Esophagus mucosa (tissue), 1 donor: ENCODE measurements around the gene EPG5. TPM values are rescaled to one million over a fixed set of nuclear protein-coding genes. Genes with fewer than 3 reads are reported as not detected.
"Not testable (repeated sequence)": the region's sequence is repeated elsewhere in the genome, so short reads cannot be mapped to it uniquely, and the experiment has no call there.

Experiments
- ATAC-seq: fragments of 200-7000 bp; cut with Tn5 transposase; one replicate; pipeline ENCODE4 v1.9.1; 2020
- total RNA-seq: library from RNA; stranded (reverse); gene quantifications from one replicate; pipeline ENCODE4 v1.2.4, GENCODE V29; 2023
- donor health status: DM: yes; HTN: yes; CAD: no.

The EPG5 gene
- total RNA-seq, 1 donor from 2014 or later: 12.2 TPM

- no peak for ATAC-seq
Observed at GRCh38 chr18:45861926-45862325, 105.2 kb downstream of the EPG5 start.

GRCh38 chr18:45860971-45861370 is 106.2 kb downstream of the EPG5 start:
- no peak for ATAC-seq

- no peak for ATAC-seq
Observed at GRCh38 chr18:45860492-45860891, 106.6 kb downstream of the EPG5 start.

GRCh38 chr18:45859334-45859733 is 107.8 kb downstream of the EPG5 start:
- no peak for ATAC-seq

DNA sequence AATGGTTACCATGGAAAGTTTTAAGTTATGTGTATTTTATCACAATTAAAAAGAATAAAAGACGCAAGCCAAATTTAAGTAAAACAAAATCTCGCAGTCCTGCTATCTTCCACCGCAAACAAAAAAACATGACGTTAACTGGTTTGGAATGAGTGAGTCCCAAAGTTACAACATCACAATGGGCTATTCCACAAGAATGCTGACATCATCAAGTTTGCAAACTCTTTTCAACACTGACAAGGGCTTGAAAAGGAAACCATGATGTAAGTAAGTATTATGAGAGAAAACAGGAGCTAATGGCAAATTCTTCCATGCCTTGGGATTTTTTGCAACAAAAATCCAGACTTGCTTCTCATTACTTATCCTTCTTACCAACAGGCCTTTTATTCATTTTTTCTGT is 110.6 kb downstream of the EPG5 start:
- ATAC-seq: no peak

DNA sequence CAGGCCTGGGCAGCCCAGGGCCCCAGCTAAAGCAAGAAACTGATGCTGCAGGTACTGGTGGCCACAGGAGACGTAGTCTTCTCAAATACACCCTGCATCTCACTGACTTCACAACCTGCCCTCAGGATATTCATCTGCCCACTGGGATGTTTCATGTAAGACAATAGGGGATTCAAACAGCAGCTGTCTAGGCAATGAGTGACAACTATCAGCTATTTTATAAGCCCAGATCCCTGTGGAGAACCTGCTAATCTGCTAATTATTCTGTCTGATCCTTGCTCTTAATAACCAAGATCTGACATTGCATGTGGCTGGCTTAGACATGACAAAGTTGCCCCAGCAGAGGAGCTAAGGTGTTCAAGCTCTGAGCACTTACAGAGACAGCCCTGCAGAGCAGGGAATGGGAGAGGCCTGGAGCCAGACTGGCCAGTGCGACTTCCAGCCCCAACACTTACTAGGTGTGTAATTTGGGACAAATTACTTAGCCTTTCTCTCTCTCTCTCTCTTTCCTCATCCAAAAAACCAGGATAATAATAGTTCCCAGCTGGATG is 113.0 kb downstream of the EPG5 start:
- no peak for ATAC-seq

GRCh38 chr18:45852631-45853030 is 114.5 kb downstream of the EPG5 start:
- no peak for ATAC-seq

- ATAC-seq: no peak
Observed at GRCh38 chr18:45851161-45851925, 115.8 kb downstream of the EPG5 start.

GRCh38 chr18:45850021-45850420 is 117.1 kb downstream of the EPG5 start:
- peak; percentile 48 for ATAC-seq

DNA sequence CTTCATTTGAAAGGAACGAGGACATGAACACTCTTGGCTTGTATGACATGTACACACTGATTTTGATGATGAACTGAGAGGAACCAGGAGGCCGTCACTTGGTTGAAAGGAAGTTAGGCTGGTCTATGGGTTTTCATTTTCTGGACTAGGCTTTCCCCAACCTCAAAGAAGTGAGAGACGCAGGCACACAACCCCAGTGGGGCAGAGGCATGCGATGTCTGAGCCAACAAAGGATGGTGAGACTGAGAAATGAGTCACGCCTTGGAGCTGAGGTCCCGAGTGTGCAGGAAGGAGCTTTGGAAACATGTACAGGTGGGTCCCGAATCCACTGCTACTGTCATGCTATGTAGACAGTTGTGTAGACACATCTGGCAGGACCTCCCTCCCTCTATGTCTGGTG is 117.6 kb downstream of the EPG5 start:
- no peak for ATAC-seq

GRCh38 chr18:45848643-45849042 is 118.5 kb downstream of the EPG5 start:
- not testable (repeated sequence) for ATAC-seq

DNA sequence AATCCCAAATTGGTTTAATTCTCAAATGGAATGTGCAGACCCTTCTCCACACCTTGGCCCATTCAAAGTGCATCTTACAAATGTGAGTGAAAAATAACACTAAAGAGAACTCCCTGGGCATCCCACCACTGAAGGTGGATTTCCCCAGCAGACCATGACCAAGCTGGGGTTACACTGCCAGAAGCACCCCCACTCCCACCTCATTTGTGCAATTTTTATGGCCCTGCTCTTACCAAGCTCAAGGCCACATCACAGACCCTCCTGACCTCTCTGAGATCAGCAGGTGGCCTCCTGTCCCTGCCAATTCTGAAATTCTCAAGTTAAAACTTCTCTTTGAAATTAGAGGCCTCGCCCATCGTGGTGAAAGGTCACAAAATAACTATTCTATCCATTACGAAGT is 120.0 kb downstream of the EPG5 start:
- ATAC-seq: no peak

- no peak for ATAC-seq
Observed at GRCh38 chr18:45845410-45845809, 121.7 kb downstream of the EPG5 start.

- ATAC-seq: no peak
Observed at GRCh38 chr18:45844938-45845337, 122.2 kb downstream of the EPG5 start.

DNA sequence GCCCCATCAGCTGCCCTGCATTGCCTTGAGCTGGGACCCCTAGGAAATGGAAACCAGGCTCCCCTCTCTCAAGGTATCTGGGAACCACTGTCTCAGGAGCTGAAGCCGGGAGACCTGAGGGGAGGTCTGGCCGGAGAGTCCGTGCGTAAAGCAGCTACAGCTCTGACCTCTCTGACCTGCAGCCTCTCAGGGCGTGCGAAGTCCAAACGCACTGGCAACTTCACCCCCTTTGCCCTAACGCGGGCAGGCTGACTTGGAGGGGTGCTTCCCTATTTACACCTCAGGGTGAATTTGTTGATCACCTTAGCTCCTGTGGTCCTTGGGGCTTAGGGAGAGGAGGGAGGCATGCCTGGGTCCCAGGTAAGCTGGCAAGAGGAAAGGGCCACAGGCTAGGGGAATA is 124.1 kb downstream of the EPG5 start:
- ATAC-seq: no peak

DNA sequence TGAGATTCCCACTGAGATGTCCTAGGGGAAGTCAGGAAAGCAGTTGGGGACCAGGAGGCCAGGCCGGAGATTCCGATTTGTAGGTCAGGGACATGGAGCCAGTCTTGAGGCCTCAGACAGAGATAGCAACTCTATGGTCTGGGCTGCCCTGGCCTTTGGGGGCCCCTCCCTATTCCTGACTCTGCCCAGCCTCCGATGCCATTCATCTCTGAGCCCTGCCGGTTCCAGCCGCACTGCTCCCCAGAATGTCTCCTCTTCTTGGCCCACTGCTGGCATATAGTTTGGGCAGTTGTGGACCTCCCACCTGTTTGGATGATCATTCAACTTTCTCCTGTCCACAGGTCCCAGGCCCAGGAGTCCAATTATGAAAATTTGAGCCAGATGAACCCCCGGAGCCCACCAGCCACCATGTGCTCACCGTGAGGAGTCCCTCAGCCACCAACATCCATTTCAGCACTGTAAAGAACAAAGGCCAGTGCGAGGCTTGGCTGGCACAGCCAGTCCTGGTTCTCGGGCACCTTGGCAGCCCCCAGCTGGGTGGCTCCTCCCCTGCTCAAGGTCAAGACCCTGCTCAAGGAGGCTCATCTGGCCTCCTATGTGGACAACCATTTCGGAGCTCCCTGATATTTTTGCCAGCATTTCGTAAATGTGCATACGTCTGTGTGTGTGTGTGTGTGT is 125.2 kb downstream of the EPG5 start:
- no peak for ATAC-seq

GRCh38 chr18:45841060-45841764 is 125.9 kb downstream of the EPG5 start:
- ATAC-seq: no peak

DNA sequence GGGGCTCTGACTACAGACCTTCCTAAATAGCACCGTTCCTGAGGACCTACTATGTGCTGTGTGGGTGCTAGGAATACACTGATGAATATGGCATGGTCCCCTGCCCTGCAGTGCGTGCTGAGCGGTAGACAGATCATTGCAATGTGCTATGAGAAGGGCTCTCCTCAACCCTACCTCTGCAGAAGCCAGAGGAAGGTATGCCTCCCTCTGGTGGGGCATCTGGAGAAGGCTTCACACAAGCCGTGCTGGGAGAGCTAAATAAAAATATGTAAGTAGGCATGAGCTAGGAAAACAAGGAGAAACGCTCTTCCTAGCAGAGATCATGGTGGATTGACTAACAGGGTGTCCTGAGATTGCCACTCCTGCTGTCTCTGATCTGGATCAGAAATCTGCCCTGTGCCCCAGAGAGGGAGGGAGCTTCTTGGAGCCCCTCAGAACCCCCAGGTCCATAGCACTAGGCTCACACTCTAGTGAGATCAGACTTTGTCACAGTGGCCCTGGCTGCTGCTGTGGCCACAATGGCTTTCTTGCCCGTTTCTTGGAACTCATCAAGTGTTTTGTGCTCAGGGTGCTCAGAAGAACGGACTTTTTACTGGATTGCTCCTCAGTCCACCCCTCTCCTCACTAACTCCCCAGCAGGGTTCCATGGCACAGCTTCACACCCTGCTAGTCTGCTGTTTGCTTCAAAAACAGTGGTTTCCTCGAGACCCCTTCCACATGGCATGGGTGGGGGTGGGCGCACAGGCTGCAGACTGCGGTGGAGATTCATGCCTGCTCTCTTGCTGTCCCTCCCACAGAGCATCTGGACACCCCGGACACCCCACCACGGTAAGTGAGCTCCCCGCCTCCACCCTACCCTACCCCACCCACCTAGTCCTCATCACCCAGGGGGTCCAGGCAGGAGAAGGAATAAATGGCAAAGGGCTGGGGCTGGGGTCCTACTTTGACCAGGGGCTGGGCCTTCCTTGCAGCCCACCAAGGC is 127.4 kb downstream of the EPG5 start:
- ATAC-seq: peak; percentile 68

GRCh38 chr18:45838302-45839070 is 128.6 kb downstream of the EPG5 start:
- ATAC-seq: peak; percentile 21

GRCh38 chr18:45837283-45838070 is 129.7 kb downstream of the EPG5 start:
- ATAC-seq: peak; percentile 35
